Measurements from ENCODE around the gene TAOK2.

DNA sequence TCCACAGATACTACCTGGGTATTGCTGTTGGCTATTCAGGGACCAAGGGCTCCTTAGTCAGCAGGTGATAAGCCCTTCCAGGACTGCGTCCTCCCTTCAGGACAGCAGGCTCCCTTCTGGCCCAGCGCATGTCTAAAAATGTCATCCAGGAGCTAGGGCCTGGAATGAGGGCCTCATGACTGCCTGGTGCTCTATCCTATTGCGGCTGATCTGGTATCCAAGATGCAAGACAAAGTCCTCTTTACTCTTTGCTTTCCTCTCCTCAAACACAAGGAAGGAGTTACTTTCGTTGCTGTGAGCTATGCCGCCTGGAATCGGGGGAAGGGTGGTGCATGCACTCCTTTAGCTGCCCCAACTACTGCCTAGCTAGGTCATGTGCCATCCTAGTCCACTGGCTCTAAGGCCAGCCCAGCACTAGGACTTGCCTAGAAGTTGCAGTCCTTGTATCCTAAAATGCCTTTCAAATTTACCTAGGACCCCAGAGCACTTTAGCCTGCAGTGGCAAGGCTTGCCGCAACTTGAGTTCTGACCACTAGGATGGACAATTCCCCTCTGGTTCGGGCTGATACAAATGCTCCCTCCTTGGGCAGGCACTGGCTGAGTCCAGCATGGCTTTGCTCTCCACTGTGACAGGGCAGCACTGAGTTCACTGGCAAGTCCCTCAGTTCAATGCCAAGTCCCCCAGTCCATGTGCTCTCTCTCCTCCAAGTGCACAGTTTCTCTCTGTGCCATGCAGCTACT, 21.9 kb upstream of the TAOK2 start:
- TF ChIP-seq, protein P1, sequence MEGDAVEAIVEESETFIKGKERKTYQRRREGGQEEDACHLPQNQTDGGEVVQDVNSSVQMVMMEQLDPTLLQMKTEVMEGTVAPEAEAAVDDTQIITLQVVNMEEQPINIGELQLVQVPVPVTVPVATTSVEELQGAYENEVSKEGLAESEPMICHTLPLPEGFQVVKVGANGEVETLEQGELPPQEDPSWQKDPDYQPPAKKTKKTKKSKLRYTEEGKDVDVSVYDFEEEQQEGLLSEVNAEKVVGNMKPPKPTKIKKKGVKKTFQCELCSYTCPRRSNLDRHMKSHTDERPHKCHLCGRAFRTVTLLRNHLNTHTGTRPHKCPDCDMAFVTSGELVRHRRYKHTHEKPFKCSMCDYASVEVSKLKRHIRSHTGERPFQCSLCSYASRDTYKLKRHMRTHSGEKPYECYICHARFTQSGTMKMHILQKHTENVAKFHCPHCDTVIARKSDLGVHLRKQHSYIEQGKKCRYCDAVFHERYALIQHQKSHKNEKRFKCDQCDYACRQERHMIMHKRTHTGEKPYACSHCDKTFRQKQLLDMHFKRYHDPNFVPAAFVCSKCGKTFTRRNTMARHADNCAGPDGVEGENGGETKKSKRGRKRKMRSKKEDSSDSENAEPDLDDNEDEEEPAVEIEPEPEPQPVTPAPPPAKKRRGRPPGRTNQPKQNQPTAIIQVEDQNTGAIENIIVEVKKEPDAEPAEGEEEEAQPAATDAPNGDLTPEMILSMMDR (IDR thresholded peaks at IDR 0.05; ENCODE audit: low read depth, low read length) = no peak
- TF ChIP-seq POLR2A (IDR thresholded peaks at IDR 0.05; ENCODE audit: extremely low read depth, insufficient read length) = no peak

Measured in NB4 (cell line).